Thyroid gland (tissue), 4 donors: ENCODE measurements around the gene SYT13. TPM values are rescaled to one million over a fixed set of nuclear protein-coding genes. Genes with fewer than 3 reads are reported as not detected.

Experiments
- DNase-seq, 2 donors: peaks; one replicate each; pipeline ENCODE4 v3.0.0-alpha.2; 2019
- H3K27ac ChIP-seq, 3 donors: fragments of 200-600 bp; sonication (generic); 1 replicate in 2 of 3; 2 replicates in 1 of 3; pipeline ENCODE4 v1.5.1; 2016 to 2019; ENCODE audit warnings: mild to moderate bottlenecking in 1 of 3, moderate library complexity in 1 of 3
- H3K27me3 ChIP-seq: fragments of 200-600 bp; sonication (generic); one replicate; pipeline ENCODE4 v1.5.1; 2019
- H3K36me3 ChIP-seq, 2 donors: fragments of 200-600 bp; sonication (generic); one replicate each; pipeline ENCODE4 v1.5.1; 2016 to 2019
- H3K4me1 ChIP-seq, 2 donors: fragments of 200-600 bp; sonication (generic); one replicate each; pipeline ENCODE4 v1.5.1; 2017 to 2019
- H3K4me3 ChIP-seq, 3 donors: fragments of 200-600 bp; sonication (generic); replicated peaks in 1 of 3; 1 replicate in 2 of 3; 2 replicates in 1 of 3; pipeline ENCODE4 v1.5.1; 2016; ENCODE audit warnings: mild to moderate bottlenecking in 1 of 3
- H3K9me3 ChIP-seq: fragments of 200-600 bp; sonication (generic); one replicate; pipeline ENCODE4 v1.5.1; 2017
- POLR2A ChIP-seq, 2 donors: fragments of 450-650 bp; IDR thresholded peaks; one replicate each; pipeline ENCODE4 v1.6.1; 2017; ENCODE audit warnings: antibody characterized with exemption in 2 of 2, mild to moderate bottlenecking in 2 of 2, moderate library complexity in 1 of 2
- WGBS, 2 donors: methylation state at CpG; one replicate each; pipeline ENCODE4 v1.1.5; 2017; 5-methylcytosine and 5-hydroxymethylcytosine counted together
- intact Hi-C: fragments of 100-400 bp; cut with DNase I; formaldehyde crosslinking; loops from one replicate; pipeline ENCODE4 v1.15.1; 2023
- total RNA-seq, 4 donors: library from RNA; depleted of rRNA; stranded (reverse); fragments of >200 nt; gene quantifications; one replicate each; pipeline ENCODE4 v1.2.3, GENCODE V29; 2016
- TF ChIP-seq, protein P1 (sequence below), 6 experiments: fragments of 200-600 bp in 3 of 6; fragments of 450-650 bp in 3 of 6; sonication (generic) in 3 of 6; IDR thresholded peaks; one replicate each; pipeline ENCODE4 v1.5.1; 2016 to 2019; ENCODE audit warnings: antibody characterized with exemption in 6 of 6, mild to moderate bottlenecking in 2 of 6, inconsistent platforms in 1 of 6, moderate library complexity in 1 of 6

The SYT13 gene
- total RNA-seq, 4 donors from 2014 or later = 1.6 to 12.7 (median 4.3) TPM

DNA sequence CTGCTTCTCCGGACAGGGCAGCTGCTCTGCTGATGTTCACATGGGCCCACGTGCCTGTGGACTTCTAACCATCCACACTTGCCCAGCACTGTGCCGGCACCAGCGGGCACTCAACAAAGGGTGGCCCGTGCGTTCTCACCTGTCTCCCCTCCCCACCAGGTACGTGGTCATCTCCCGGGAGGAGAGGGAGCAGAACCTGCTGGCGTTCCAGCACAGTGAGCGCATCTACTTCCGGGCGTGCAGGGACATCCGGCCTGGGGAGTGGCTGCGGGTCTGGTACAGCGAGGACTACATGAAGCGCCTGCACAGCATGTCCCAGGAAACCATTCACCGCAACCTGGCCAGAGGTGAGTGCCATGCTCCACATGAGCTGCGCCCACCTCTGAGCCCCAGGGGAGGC is 66.7 kb downstream of the SYT13 start:
- intact Hi-C loops = no loop called here
- H3K36me3 ChIP-seq = peaks cover 3 to 7% of the 10 kb centered on the region in 2 donors

DNA sequence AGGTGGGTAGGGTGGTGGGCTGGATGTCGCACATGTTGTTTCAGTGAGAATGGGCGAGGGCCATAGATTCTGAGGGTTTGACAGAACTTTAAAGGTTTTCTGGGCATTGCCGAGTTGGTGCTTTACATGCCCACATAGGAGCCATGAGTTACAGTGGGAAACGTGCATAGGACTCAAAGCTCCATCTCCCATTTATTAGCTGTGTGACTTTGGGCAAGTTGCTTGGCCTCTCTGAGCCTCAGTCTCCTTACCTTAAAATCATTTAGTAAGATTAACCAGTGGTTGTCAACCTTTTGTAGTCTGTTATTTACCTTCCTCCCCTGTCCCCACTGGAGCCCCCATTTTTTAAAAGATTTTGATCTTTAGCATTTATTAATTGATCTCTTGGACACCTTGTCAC is 67.4 kb downstream of the SYT13 start:
- no peaks in the 10 kb centered on the region for H3K9me3 ChIP-seq
- no peak overlapping the region for H3K4me3 ChIP-seq
- H3K27me3 ChIP-seq = no peaks in the 10 kb centered on the region
- DNase-seq = no peak
- 97 to 99% methylated on average over 4 of the region's 4 CpGs for WGBS, 2 donors
- TF ChIP-seq POLR2A (IDR thresholded peaks at IDR 0.05) = no peak
- TF ChIP-seq, protein P1, sequence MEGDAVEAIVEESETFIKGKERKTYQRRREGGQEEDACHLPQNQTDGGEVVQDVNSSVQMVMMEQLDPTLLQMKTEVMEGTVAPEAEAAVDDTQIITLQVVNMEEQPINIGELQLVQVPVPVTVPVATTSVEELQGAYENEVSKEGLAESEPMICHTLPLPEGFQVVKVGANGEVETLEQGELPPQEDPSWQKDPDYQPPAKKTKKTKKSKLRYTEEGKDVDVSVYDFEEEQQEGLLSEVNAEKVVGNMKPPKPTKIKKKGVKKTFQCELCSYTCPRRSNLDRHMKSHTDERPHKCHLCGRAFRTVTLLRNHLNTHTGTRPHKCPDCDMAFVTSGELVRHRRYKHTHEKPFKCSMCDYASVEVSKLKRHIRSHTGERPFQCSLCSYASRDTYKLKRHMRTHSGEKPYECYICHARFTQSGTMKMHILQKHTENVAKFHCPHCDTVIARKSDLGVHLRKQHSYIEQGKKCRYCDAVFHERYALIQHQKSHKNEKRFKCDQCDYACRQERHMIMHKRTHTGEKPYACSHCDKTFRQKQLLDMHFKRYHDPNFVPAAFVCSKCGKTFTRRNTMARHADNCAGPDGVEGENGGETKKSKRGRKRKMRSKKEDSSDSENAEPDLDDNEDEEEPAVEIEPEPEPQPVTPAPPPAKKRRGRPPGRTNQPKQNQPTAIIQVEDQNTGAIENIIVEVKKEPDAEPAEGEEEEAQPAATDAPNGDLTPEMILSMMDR (IDR thresholded peaks at IDR 0.05) = no peak
- H3K36me3 ChIP-seq = peaks cover 0 to 4% of the 10 kb centered on the region in 2 donors
- no peak overlapping the region for H3K27ac ChIP-seq
- peaks cover 24 to 27% of the 10 kb centered on the region in 2 donors for H3K4me1 ChIP-seq
- intact Hi-C loops = no loop called here

More for the DNA sequence above, 66.7 kb downstream of the SYT13 start:
- WGBS, 2 donors = 93 to 95% methylated on average over 3 to 17 of the region's 18 CpGs
- Histone ChIP-seq H3K4me1 (peaks cover 20 to 24% of the 10 kb centered on the region in 2 donors), H3K27me3 (no peaks in the 10 kb centered on the region), H3K4me3 (no peak overlapping the region), H3K27ac (no peak overlapping the region), H3K9me3 (no peaks in the 10 kb centered on the region)
- TF ChIP-seq, protein P1 (IDR thresholded peaks at IDR 0.05) = no peak
- no peak for DNase-seq

DNA sequence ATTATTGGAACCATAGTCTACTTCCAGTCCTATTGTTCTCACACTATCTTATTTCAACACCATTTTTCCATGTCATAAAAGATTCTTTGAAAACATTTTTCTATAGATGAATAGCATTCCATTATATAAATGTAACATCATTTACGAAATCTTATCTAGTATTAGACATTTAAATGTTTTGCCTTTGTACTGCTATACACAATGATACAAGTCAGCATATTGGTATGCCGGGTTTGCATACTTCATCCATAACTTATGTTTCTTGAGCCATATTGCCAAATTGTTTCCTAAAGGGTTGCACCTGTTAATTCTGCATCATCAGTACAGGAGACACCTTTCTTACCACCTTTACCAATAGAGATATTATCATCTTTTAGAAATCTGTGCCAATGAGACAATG is 68.2 kb downstream of the SYT13 start:
- Histone ChIP-seq H3K9me3 (no peaks in the 10 kb centered on the region), H3K4me3 (no peak overlapping the region), H3K4me1 (peaks cover 24 to 27% of the 10 kb centered on the region in 2 donors), H3K27me3 (no peaks in the 10 kb centered on the region), H3K36me3 (peaks cover 4 to 10% of the 10 kb centered on the region in 2 donors), H3K27ac (no peak overlapping the region)
- WGBS, 2 donors = 92 to 95% methylated on average over 2 of the region's 2 CpGs
- DNase-seq = no peak
- intact Hi-C loops = no loop called here
- no peak for TF ChIP-seq POLR2A (IDR thresholded peaks at IDR 0.05)
- TF ChIP-seq, protein P1 (IDR thresholded peaks at IDR 0.05) = no peak

DNA sequence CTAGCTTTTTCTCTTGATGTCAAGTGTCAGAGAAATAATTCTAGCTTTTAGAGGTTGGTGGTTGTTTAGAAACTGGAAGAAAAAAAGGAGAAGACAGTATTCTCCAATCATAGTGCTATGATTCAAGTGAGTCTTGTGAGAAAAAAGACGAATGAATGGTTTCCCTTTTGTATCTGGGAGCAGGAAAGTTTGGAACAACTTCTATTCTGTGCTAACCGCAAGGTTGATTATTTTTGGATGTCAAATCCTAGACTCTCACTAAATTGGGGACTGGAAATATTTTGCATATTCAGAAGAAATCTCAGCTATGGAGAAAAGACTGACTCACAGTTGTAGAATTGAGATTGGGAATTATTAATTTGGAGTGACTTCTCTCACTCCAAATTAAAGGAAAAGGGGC is 69.2 kb downstream of the SYT13 start:
- H3K4me1 ChIP-seq = peaks cover 24 to 27% of the 10 kb centered on the region in 2 donors
- H3K27me3 ChIP-seq = no peaks in the 10 kb centered on the region
- TF ChIP-seq POLR2A (IDR thresholded peaks at IDR 0.05) = no peak
- TF ChIP-seq, protein P1 (IDR thresholded peaks at IDR 0.05) = no peak
- WGBS, 2 donors = 64 to 73% methylated on average over 2 of the region's 2 CpGs
- peak overlapping the region; percentile 5 to 68 (median 43) for H3K27ac ChIP-seq
- H3K9me3 ChIP-seq = no peaks in the 10 kb centered on the region
- intact Hi-C loops = no loop called here
- H3K4me3 ChIP-seq = no peak overlapping the region
- H3K36me3 ChIP-seq = peaks cover 10 to 16% of the 10 kb centered on the region in 2 donors
- DNase-seq = no peak

DNA sequence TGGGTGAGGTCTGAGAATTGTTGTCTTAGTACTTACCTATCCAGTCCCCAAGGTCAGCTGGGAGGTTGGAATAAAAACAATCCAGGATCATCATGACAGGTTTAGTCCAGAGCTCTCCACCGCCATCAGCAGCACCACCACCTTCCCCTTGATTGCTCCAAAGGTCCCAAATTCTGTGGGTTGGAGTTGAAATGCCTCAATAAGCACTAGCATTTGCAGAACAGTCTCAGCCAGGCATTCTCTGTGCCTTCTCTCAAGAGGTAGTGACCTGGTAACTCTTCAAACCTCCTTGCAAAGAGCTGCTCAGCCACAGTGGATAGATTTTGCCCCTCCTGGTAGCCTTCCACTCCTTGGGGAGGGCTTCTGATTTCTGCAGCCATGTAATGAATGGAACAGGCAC is 70.1 kb downstream of the SYT13 start:
- Histone ChIP-seq H3K9me3 (no peaks in the 10 kb centered on the region), H3K27me3 (no peaks in the 10 kb centered on the region), H3K4me1 (peaks cover 24 to 28% of the 10 kb centered on the region in 2 donors), H3K4me3 (no peak overlapping the region), H3K36me3 (peaks cover 10 to 16% of the 10 kb centered on the region in 2 donors), H3K27ac (peak overlapping the region; percentile 43 to 68 (median 66))
- intact Hi-C loops = no loop called here
- no peak for TF ChIP-seq POLR2A (IDR thresholded peaks at IDR 0.05)
- TF ChIP-seq, protein P1 (IDR thresholded peaks at IDR 0.05) = no peak
- peak; percentile 64 to 67 for DNase-seq
- WGBS, 2 donors = 36% methylated on average over 1 of the region's 1 CpG
